GM12864 (cell line): ENCODE results near the gene SMPD3.

Experiments used
- DNase-seq: peaks from one replicate; pipeline ENCODE4 v3.0.0-alpha.2; 2011; ENCODE audit warnings: low read depth
- H3K4me3 ChIP-seq: 2 replicates; pipeline ENCODE4 v1.5.1; 2011; ENCODE audit warnings: mild to moderate bottlenecking, low read depth, low read length, control low read depth
- TF ChIP-seq, protein P1 (sequence below): IDR thresholded peaks from 2 replicates; pipeline ENCODE4 v1.5.1; 2011; ENCODE audit warnings: low read depth, mild to moderate bottlenecking, moderate library complexity, low read length, control low read depth, inconsistent platforms; ENCODE audit errors: missing control alignments

SMPD3 gene

DNA sequence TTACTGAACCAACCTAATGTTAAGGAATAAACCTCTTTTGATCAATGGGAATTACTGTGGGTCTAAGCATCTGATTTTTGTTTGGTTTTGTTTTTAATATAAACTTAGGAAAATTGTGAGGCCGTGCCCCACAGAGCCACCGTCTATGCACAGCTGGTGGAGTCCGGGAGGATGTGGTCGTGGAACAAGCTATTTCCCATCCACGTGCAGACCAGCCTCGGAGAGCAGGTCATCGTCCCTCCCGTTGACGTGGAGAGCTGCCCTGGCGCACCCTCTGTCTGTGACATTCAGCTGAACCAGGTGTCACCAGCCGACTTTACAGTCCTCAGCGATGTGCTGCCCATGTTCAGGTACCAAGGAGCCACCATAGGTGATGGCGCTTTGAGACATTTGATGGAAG lies 109.1 kb downstream of the SMPD3 start:
- no peak overlapping the region for H3K4me3 ChIP-seq
- TF ChIP-seq, protein P1, sequence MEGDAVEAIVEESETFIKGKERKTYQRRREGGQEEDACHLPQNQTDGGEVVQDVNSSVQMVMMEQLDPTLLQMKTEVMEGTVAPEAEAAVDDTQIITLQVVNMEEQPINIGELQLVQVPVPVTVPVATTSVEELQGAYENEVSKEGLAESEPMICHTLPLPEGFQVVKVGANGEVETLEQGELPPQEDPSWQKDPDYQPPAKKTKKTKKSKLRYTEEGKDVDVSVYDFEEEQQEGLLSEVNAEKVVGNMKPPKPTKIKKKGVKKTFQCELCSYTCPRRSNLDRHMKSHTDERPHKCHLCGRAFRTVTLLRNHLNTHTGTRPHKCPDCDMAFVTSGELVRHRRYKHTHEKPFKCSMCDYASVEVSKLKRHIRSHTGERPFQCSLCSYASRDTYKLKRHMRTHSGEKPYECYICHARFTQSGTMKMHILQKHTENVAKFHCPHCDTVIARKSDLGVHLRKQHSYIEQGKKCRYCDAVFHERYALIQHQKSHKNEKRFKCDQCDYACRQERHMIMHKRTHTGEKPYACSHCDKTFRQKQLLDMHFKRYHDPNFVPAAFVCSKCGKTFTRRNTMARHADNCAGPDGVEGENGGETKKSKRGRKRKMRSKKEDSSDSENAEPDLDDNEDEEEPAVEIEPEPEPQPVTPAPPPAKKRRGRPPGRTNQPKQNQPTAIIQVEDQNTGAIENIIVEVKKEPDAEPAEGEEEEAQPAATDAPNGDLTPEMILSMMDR: no peak
- DNase-seq: no peak

GRCh38 chr16:68338326-68339119 lies 109.8 kb downstream of the SMPD3 start:
- H3K4me3 ChIP-seq: no peak overlapping the region
- no peak for DNase-seq
- TF ChIP-seq, protein P1: no peak

- no peak for DNase-seq
- H3K4me3 ChIP-seq: no peak overlapping the region
- TF ChIP-seq, protein P1: no peak
Measured at GRCh38 chr16:68335175-68335574, 113.1 kb downstream of the SMPD3 start.

GRCh38 chr16:68332411-68333121 lies 115.7 kb downstream of the SMPD3 start:
- TF ChIP-seq, protein P1: no peak
- H3K4me3 ChIP-seq: no peak overlapping the region
- DNase-seq: no peak

DNA sequence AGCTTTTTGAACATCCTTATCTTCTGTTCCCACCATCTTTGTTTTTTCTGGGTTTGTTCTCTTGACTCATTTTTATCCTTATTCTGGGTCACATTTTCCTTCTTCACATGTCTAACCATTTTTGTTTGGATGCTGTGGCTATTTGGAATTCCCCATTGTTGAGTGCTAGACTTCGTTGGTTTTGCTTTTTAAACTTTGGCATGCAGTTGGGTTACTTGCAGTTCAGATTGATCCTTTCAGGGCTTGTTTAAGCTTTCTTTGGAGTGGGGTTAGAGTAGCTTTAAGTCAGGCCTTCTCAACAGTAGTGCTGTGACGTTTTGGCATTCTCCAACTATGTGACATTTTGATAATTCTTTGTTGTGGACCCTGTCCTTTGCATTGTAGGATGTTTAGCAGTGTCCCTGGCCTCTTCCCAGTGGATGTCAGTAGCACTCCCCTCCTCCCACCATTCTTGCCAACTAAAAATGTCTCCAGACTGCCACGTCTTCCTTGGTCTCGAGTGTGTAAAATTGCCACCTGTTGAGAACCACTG lies 116.4 kb downstream of the SMPD3 start:
- no peak overlapping the region for H3K4me3 ChIP-seq
- DNase-seq: no peak
- TF ChIP-seq, protein P1: no peak

DNA sequence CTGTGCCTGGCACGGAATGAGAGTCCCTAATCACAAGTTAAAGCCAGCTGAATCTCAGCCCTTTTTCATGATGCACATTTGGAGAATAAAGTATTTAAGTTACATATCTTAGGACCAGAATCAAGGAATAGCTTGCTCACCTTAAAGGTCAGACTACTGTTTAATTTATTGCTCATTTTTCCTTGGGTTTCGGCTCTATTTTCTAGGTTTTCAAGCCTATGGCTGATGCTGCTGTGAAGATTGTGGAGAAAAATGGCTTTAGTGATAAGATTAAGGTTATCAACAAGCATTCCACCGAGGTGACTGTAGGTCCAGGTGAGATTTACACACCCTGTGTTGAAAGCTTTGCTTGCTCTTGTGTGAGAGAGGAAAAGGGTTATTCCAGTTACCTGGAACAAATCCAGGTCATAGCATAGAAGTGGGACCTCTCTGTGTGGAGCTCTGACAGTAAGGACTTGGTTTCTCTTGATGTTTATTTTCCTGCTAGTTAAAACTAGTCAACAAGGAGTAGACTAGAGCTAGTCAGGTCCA lies 119.4 kb downstream of the SMPD3 start:
- H3K4me3 ChIP-seq: no peak overlapping the region
- TF ChIP-seq, protein P1: no peak
- no peak for DNase-seq
